IPS DF 6.9 (cell line): Measurements from ENCODE around the gene MOGAT3.

Source experiments
- DNase-seq: peaks from one replicate; pipeline ENCODE4 v3.0.0-alpha.2; 2013; ENCODE audit warnings: low read depth, low spot score
- H3K27ac ChIP-seq: one replicate; pipeline ENCODE4 v1.5.1; 2013; ENCODE audit warnings: low read length, control low read depth
- H3K27me3 ChIP-seq: 2 replicates; pipeline ENCODE4 v1.6.1; 2013; ENCODE audit warnings: mild to moderate bottlenecking, low read length; ENCODE audit not compliant: control insufficient read depth, insufficient read depth
- H3K36me3 ChIP-seq: 2 replicates; pipeline ENCODE4 v1.6.1; 2013; ENCODE audit warnings: low read length; ENCODE audit not compliant: control insufficient read depth, insufficient read depth
- H3K4me1 ChIP-seq: 2 replicates; pipeline ENCODE4 v1.6.1; 2013; ENCODE audit warnings: low read length; ENCODE audit not compliant: control insufficient read depth, insufficient read depth
- H3K4me3 ChIP-seq: 2 replicates; pipeline ENCODE4 v1.5.1; 2013; ENCODE audit warnings: mild to moderate bottlenecking, low read length
- H3K9me3 ChIP-seq: 2 replicates; pipeline ENCODE4 v1.6.1; 2013; ENCODE audit warnings: low read length, inconsistent platforms; ENCODE audit not compliant: control insufficient read depth, insufficient read depth
- WGBS: extraction: QIAGEN DNeasy Blood & Tissue Kit; methylation state at CpG from one replicate; pipeline ENCODE4 v1.1.7; 2013; ENCODE audit warnings: mixed read lengths, missing lambda C conversion rate; ENCODE audit not compliant: insufficient read length, insufficient coverage; 5-methylcytosine and 5-hydroxymethylcytosine counted together

MOGAT3 gene

DNA sequence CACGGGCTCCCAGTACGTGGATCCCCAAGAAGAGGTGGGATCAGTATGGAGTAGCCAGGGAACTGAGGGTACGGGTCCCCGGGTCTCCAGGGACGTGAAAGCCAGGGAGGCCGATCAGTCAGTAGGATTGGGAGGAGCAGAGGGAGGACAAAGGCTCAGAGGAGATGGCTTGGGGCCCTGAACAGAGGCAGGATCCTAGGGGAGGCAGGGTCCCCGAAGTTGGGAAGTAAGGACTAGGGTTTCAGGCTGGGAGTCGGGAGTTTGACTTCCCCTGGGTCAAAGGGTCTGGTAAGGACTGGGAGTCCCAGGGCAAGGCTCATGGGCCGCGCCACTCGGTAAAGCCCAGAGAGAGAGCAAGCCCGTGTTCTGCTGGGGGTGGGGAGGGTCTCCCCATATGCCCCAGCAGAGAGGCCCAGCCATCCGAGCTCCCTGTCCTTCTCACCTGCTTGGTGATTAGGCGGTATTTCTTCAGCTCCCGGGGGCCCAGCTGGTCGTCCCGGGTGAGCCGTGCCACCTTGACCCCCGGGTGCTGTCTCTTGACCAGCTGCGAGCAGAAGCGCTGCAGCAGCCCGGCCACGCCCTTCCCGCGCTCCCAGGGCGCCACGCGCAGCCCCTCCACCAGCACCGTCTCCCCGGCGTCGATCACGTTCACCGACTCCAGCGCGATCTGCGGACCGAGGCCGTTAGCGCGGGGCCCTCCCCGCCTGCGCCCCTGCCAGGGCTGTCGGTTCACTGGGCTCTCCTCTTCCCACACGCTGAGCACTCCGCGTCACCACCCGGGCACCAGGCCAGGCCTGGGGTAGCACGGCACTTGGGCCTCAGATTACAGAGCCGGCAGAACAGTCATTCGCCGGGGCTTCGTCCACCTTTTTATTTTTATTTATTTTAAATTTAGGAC lies 27.7 kb downstream of the MOGAT3 start:
- Histone ChIP-seq H3K27me3 (peaks cover 61% of the 10 kb centered on the region), H3K9me3 (no peaks in the 10 kb centered on the region), H3K4me1 (peaks cover 23% of the 10 kb centered on the region), H3K27ac (no peak overlapping the region), H3K4me3 (peak overlapping the region; percentile 34; the same call in 1 of the 2 replicates), H3K36me3 (no peaks in the 10 kb centered on the region; the same call in 1 of the 2 replicates)
- DNase-seq, result no peak
- no CpG with 5 or more reads among the region's 53 CpGs for WGBS

DNA sequence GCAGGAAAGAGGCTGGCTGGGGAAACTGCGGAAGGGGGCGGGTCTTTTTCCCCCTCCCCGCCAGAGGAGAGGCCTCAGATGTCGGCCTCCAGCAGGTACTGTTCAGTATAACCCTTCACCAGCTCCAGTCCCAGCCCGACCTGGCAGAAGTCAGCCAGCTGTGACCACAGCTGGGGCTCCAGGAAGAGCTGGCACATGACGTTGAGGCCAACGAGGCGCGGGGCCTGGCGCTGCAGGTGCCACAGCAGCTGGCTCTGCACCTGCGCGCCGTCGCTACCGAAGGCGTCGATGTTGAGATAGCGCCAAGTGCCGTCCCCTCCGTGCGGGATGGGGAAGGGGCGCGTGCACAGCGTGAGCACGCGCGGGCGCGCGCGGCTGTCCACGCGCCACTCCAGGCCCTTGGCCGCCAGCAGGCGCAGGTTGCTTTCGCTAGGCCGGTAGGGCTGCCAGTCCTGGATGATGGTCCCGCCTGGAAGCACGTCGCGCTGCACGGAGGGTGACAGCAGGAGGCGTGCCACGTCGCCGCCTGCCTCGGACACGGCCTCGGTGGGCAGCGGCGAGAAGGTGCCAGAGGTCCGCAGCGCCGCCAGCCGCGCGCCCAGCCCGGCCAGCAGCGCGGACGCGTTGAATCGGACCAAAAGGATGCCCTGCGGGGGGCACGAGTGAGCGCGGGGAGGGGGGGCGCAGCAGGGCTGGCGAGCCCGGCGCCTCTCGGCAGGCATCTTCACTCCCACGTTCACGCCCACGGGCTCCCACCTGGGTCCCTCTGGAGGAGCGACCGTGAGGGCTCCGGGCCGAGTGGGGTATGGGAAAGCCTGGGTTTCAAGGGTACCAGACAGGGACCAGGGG lies 28.6 kb downstream of the MOGAT3 start:
- Histone ChIP-seq H3K27me3 (peaks cover 56% of the 10 kb centered on the region), H3K27ac (no peak overlapping the region), H3K4me3 (peak overlapping the region; percentile 34), H3K36me3 (no peaks in the 10 kb centered on the region; the same call in 1 of the 2 replicates), H3K9me3 (no peaks in the 10 kb centered on the region), H3K4me1 (peaks cover 27% of the 10 kb centered on the region)
- no CpG with 5 or more reads among the region's 79 CpGs for WGBS
- no peak for DNase-seq

DNA sequence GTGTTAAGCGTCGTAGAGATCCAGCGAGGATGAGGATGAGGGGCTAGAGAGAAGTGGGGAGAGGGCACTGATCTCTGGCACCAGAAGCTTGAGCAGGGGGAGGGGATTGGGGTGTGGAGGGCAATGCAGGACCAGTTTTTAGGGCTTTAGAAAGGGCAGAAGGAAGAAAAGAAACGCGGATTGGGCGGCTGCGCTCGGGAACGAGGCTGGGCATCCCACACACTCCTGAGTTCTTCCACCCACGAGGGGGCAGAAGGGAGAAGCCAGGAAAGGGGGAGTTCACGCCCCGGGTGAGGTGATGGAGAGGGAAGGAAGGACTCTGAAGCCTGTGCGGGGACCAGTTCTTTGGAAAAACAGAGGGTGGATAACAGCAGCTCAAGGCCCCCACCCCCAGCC lies 29.4 kb downstream of the MOGAT3 start:
- Histone ChIP-seq H3K36me3 (no peaks in the 10 kb centered on the region; the same call in 1 of the 2 replicates), H3K27ac (no peak overlapping the region), H3K27me3 (peaks cover 56% of the 10 kb centered on the region), H3K9me3 (no peaks in the 10 kb centered on the region), H3K4me1 (peaks cover 27% of the 10 kb centered on the region), H3K4me3 (no peak overlapping the region; the same call in 1 of the 2 replicates)
- WGBS, result no CpG with 5 or more reads among the region's 13 CpGs
- DNase-seq, result no peak

DNA sequence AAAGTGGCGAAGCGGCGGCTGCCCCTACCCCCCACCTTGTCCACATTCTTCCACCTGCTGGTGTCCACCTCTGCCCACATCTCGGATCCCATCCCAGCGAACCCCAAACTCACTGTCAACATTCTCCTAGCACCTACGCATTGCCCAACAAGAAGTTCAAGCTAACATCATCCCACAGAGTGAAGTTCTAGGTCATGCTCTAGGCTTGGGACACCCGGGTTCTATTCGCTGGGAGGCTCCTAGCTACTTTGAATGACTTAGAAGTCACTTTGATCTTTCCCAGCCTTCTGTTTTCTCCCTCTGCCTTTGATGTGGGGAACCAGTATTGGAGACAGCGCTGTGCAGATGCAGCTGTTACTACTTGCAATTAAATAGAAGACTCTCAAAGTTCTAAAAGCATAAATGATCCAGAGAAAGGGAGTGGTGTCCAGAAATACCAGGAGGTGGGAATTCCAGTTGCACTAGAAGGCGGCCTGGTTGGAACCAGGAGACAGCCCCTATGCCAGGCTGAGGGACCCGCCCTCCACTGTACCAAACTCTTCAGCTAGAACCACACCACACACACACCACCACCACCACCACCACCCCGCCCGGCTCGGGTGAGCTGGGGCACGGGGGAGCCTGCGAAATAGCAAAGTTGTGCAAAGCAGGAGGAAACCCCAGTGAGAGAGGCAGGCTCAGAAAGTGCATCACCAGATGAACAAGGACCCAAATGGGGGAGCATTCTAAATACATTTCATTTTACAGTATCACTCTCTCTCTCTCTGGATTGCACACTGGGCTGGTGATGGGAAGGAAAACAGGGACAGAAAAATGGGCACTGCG lies 30.0 kb downstream of the MOGAT3 start:
- no peak for DNase-seq
- Histone ChIP-seq H3K36me3 (no peaks in the 10 kb centered on the region; the same call in 1 of the 2 replicates), H3K27ac (no peak overlapping the region), H3K27me3 (peaks cover 55% of the 10 kb centered on the region), H3K9me3 (no peaks in the 10 kb centered on the region), H3K4me1 (peaks cover 27% of the 10 kb centered on the region), H3K4me3 (no peak overlapping the region)
- WGBS, result no CpG with 5 or more reads among the region's 17 CpGs

DNA sequence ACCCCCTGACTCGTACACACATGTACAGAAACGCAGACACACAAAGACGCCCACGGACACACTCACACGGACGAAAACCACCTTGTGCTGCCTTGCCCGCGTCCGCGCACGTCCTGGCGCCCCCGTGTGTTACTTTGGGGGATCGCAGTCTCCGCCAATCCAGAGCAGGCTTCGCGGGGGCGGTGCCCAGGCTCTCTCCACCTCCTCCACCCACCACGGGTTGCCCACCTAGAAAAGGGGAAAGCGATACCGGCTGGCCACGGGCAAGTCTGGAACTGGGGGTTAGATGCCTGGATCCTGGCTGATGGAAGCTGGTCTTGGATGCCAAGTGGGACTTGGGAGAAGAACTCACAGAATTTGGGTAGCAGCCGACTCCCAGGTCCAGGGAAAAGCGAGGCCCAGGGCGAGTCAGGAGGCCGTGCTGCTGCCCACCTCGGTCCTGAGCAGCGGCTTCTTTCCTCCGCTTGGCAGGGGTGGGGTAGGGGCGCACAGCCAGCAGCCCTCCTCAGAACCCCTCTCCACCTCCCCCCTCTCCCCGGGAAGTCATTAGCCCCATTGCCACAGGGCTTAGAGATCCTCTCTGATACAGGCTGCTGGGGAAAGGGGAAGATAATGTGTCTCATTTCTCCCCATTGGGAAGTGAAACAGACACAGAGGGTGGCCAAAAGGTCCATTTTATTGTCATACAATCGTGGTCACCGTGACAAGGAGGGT lies 30.8 kb downstream of the MOGAT3 start:
- Histone ChIP-seq H3K27ac (no peak overlapping the region), H3K4me3 (peak overlapping the region; percentile 11; the same call in 1 of the 2 replicates), H3K27me3 (peaks cover 51% of the 10 kb centered on the region), H3K9me3 (no peaks in the 10 kb centered on the region), H3K36me3 (no peaks in the 10 kb centered on the region; the same call in 1 of the 2 replicates), H3K4me1 (peaks cover 29% of the 10 kb centered on the region)
- no CpG with 5 or more reads among the region's 33 CpGs for WGBS
- no peak for DNase-seq

DNA sequence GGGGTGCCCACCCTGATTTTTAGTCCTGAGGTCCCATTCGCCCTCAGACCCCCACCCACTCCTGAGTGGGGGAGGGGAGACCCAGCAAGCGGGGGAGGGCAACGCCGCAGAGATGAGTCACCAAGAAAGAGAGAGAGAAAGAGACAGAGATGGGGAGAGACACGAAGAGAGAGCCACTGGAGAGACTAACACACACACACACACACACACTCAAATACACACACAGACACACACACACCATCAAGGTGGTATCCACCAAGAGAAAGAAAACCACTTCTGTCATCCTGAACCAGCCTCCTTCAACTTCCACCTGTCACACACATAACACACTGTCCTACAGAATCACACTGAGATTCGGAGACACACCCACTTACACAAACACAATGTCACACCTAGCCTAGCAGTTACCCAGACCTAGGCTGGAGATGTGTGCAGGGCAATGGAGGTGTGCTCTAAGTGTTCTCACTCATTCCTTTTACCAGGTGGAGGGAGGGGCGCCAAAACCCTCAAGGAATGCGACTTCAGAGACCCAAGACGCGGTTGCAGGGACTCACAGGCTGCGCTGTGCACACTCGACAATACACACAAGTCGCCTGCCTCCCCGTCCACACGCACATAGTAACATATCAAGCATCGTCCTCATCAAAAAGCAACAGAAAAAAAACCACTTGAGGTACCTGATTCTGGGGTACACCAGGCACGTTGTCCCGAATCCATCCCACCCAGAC lies 31.6 kb downstream of the MOGAT3 start:
- Histone ChIP-seq H3K27ac (no peak overlapping the region), H3K36me3 (no peaks in the 10 kb centered on the region; the same call in 1 of the 2 replicates), H3K27me3 (peaks cover 54% of the 10 kb centered on the region), H3K4me1 (peaks cover 29% of the 10 kb centered on the region), H3K9me3 (no peaks in the 10 kb centered on the region), H3K4me3 (peak overlapping the region; percentile 11; the same call in 1 of the 2 replicates)
- no CpG with 5 or more reads among the region's 18 CpGs for WGBS
- DNase-seq, result no peak

DNA sequence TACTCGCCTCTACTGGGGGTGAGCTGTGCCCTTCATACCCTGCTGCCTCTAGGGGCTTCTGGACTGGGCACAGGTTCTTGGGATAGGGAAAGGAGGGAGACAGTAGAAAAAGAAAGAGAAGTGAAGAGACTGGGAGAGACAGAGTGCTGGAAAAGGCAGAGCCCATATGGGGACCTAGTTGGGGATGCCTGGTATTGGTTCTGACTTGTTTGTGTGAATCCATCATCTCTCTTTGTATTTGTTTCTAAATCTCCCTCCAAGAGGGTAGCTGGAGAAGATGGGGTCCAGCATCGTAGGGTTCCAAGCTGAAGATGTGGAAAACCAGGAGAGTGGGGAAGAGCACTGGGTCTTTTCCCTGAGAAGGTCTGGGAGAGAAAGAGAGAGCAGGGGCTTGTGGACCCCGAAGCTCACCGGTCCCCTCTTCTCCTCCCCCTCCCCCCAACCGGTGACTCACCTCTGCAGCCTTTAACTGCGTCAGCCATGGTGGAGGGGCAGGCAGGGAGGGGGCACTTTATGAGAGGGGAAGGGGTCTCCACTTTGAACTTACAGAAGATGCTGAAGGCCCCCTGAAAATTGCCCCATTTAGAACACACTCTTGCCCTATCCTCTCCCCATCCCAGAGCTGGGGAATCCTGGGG lies 32.3 kb downstream of the MOGAT3 start:
- WGBS, result no CpG with 5 or more reads among the region's 6 CpGs
- Histone ChIP-seq H3K4me1 (peaks cover 29% of the 10 kb centered on the region), H3K27me3 (peaks cover 52% of the 10 kb centered on the region), H3K36me3 (no peaks in the 10 kb centered on the region; the same call in 1 of the 2 replicates), H3K4me3 (no peak overlapping the region), H3K27ac (no peak overlapping the region), H3K9me3 (no peaks in the 10 kb centered on the region)
- no peak for DNase-seq

DNA sequence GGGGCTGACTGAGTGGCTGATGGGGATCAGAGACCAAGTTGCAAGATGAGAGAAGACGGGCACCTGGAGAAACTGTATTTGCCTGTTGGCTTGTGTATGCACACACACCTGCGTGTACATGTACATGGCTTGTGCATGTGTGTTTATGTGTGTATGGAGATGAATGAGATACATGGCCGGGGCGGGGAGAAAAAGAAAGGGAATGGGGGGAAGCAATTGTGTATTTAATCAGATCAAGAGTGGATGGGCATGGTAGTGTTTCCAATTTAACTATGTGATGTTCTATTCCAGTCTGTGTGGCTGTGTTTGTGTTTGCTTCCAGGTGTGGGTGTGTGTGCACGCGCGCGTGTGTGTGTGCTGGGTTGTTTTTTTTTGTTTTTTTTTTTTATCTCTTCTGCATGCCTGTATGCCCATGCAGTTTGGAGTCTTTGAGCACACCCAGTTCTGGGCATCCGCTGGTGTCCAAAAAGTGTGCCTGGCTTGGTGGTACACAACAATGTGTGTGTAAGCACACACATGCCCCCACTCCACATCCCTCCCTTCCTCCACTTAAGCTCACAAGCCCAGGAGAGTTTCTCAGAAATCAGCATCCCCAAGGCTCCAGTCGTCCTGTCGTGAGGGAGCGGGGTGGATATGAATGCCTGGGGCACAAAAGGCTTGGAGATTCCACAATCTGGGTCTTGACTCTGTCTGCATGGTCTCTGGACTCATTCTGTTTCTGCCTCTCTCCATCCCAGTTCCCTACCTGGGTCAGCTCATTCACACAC lies 33.0 kb downstream of the MOGAT3 start:
- no CpG with 5 or more reads among the region's 12 CpGs for WGBS
- Histone ChIP-seq H3K4me3 (no peak overlapping the region), H3K4me1 (peaks cover 24% of the 10 kb centered on the region), H3K36me3 (no peaks in the 10 kb centered on the region), H3K27me3 (peaks cover 45% of the 10 kb centered on the region), H3K9me3 (no peaks in the 10 kb centered on the region), H3K27ac (no peak overlapping the region)
- no peak for DNase-seq
